ENCODE results near the gene NT5C1B.

Gene NT5C1B

GRCh38 chr2:18623782-18624181 lies 34.4 kb upstream of the NT5C1B start:
- Histone ChIP-seq H3K4me2 (ENCODE audit: low read length) (no peak overlapping the region), H3K27me3 (ENCODE audit: low read depth, low read length) (no peaks in the 10 kb centered on the region), H3K9me3 (ENCODE audit: insufficient read depth, low read length) (no peaks in the 10 kb centered on the region), H3K79me2 (ENCODE audit: low read length) (no peaks in the 10 kb centered on the region), H3K9ac (ENCODE audit: low read length) (no peak overlapping the region), H3K4me1 (ENCODE audit: low read length) (no peaks in the 10 kb centered on the region), H3K36me3 (replicated peaks; ENCODE audit: low read depth, low read length) (no peaks in the 10 kb centered on the region), H2AFZ (ENCODE audit: low read depth, low read length) (no peak overlapping the region), H3K4me3 (ENCODE audit: low read length) (no peak overlapping the region), H4K20me1 (ENCODE audit: insufficient read depth, low read length) (no peaks in the 10 kb centered on the region), H3K27ac (ENCODE audit: low read length) (no peak overlapping the region)
- TF ChIP-seq CTCF (IDR thresholded peaks at IDR 0.05; ENCODE audit: low read depth, low read length) (no peak), EZH2phosphoT487 (IDR thresholded peaks at IDR 0.05; ENCODE audit: low read depth) (no peak)

GRCh38 chr2:18620867-18621632 lies 31.7 kb upstream of the NT5C1B start:
- H2AFZ ChIP-seq (ENCODE audit: low read depth, low read length), result no peak overlapping the region
- H4K20me1 ChIP-seq (ENCODE audit: insufficient read depth, low read length), result no peaks in the 10 kb centered on the region
- H3K9ac ChIP-seq (ENCODE audit: low read length), result no peak overlapping the region
- no peaks in the 10 kb centered on the region for H3K27me3 ChIP-seq (ENCODE audit: low read depth, low read length)
- TF ChIP-seq CTCF (IDR thresholded peaks at IDR 0.05; ENCODE audit: low read depth, low read length) (no peak), EZH2phosphoT487 (IDR thresholded peaks at IDR 0.05; ENCODE audit: low read depth) (no peak)
- no peaks in the 10 kb centered on the region for H3K9me3 ChIP-seq (ENCODE audit: insufficient read depth, low read length)
- no peak overlapping the region for H3K4me3 ChIP-seq (ENCODE audit: low read length)
- no peaks in the 10 kb centered on the region for H3K36me3 ChIP-seq (replicated peaks; ENCODE audit: low read depth, low read length)
- H3K4me1 ChIP-seq (ENCODE audit: low read length), result no peaks in the 10 kb centered on the region
- H3K4me2 ChIP-seq (ENCODE audit: low read length), result no peak overlapping the region
- H3K79me2 ChIP-seq (ENCODE audit: low read length), result no peaks in the 10 kb centered on the region
- H3K27ac ChIP-seq (ENCODE audit: low read length), result no peak overlapping the region

- H3K79me2 ChIP-seq (ENCODE audit: low read length), result no peaks in the 10 kb centered on the region
- no peaks in the 10 kb centered on the region for H3K4me1 ChIP-seq (ENCODE audit: low read length)
- H3K9me3 ChIP-seq (ENCODE audit: insufficient read depth, low read length), result no peaks in the 10 kb centered on the region
- H2AFZ ChIP-seq (ENCODE audit: low read depth, low read length), result no peak overlapping the region
- no peak overlapping the region for H3K4me2 ChIP-seq (ENCODE audit: low read length)
- H4K20me1 ChIP-seq (ENCODE audit: insufficient read depth, low read length), result no peaks in the 10 kb centered on the region
- no peak for TF ChIP-seq CTCF (IDR thresholded peaks at IDR 0.05; ENCODE audit: low read depth, low read length)
- no peak for TF ChIP-seq EZH2phosphoT487 (IDR thresholded peaks at IDR 0.05; ENCODE audit: low read depth)
- H3K9ac ChIP-seq (ENCODE audit: low read length), result no peak overlapping the region
- H3K36me3 ChIP-seq (replicated peaks; ENCODE audit: low read depth, low read length), result no peaks in the 10 kb centered on the region
- no peak overlapping the region for H3K27ac ChIP-seq (ENCODE audit: low read length)
- no peaks in the 10 kb centered on the region for H3K27me3 ChIP-seq (ENCODE audit: low read depth, low read length)
- H3K4me3 ChIP-seq (ENCODE audit: low read length), result no peak overlapping the region
Measured at GRCh38 chr2:18619091-18619490, 29.7 kb upstream of the NT5C1B start.

DNA sequence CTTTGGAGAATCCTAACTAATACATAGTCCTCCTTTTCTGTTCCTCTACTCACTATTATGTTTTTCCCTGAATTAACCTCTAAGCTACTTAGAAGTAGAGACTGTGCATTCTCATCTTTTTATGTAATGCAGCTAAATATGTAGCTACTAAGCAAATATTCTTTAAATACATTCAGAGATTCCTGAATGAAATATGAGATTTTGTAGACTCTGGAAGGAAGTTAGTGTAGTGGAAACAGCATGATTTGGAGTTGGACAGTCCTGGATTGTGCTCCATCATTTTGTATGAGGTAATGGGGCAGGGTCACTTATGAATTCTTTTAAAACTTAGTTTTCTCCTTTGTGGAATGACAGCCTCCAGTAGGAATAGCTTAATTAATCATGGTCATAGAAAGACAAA lies 24.7 kb upstream of the NT5C1B start:
- H3K27ac ChIP-seq (ENCODE audit: low read length), result no peak overlapping the region
- H3K79me2 ChIP-seq (ENCODE audit: low read length), result no peaks in the 10 kb centered on the region
- no peak overlapping the region for H3K9ac ChIP-seq (ENCODE audit: low read length)
- H3K36me3 ChIP-seq (replicated peaks; ENCODE audit: low read depth, low read length), result no peaks in the 10 kb centered on the region
- no peaks in the 10 kb centered on the region for H3K27me3 ChIP-seq (ENCODE audit: low read depth, low read length)
- no peak overlapping the region for H3K4me2 ChIP-seq (ENCODE audit: low read length)
- no peak overlapping the region for H2AFZ ChIP-seq (ENCODE audit: low read depth, low read length)
- no peaks in the 10 kb centered on the region for H4K20me1 ChIP-seq (ENCODE audit: insufficient read depth, low read length)
- H3K4me3 ChIP-seq (ENCODE audit: low read length), result no peak overlapping the region
- H3K9me3 ChIP-seq (ENCODE audit: insufficient read depth, low read length), result no peaks in the 10 kb centered on the region
- TF ChIP-seq EZH2phosphoT487 (IDR thresholded peaks at IDR 0.05; ENCODE audit: low read depth) (no peak), CTCF (IDR thresholded peaks at IDR 0.05; ENCODE audit: low read depth, low read length) (no peak)
- H3K4me1 ChIP-seq (ENCODE audit: low read length), result peaks cover 11% of the 10 kb centered on the region
